Measurements from ENCODE around the gene RNF115.

- TF ChIP-seq CTCF (IDR thresholded peaks at IDR 0.05; ENCODE audit: control extremely low read depth in 1 of 3, insufficient read depth in 1 of 3, low read depth in 1 of 3, low read length in 3 of 3), result no peak
- TF ChIP-seq GTF2F1 (IDR thresholded peaks at IDR 0.05; ENCODE audit: borderline replicate concordance, low read depth, low read length), result no peak
- no peak for TF ChIP-seq YY1 (IDR thresholded peaks at IDR 0.05; ENCODE audit: low read depth, low read length)
- no peak for TF ChIP-seq SRF (IDR thresholded peaks at IDR 0.05; ENCODE audit: low read depth, low read length)
- TF ChIP-seq, protein P1, sequence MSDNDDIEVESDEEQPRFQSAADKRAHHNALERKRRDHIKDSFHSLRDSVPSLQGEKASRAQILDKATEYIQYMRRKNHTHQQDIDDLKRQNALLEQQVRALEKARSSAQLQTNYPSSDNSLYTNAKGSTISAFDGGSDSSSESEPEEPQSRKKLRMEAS (IDR thresholded peaks at IDR 0.05), result no peak
- TF ChIP-seq SIN3A (conservative IDR thresholded peaks at IDR 0.05 in 1 of 2, IDR thresholded peaks at IDR 0.05 in 1 of 2; ENCODE audit: low read depth in 1 of 2, low read length in 2 of 2), result no peak
- TF ChIP-seq TBP (IDR thresholded peaks at IDR 0.05; ENCODE audit: low read depth, low read length), result no peak
- TF ChIP-seq HDAC2 (IDR thresholded peaks at IDR 0.05; ENCODE audit: borderline replicate concordance in 1 of 2, low read depth in 2 of 2, low read length in 2 of 2), result no peak
- TF ChIP-seq RBBP5 (IDR thresholded peaks at IDR 0.05; ENCODE audit: borderline replicate concordance, low read depth, low read length), result no peak
- no peak for TF ChIP-seq EP300 (IDR thresholded peaks at IDR 0.05; ENCODE audit: borderline replicate concordance in 1 of 2, low read depth in 2 of 2, low read length in 2 of 2)
- no peak for TF ChIP-seq CREB1 (IDR thresholded peaks at IDR 0.05)
Observed at GRCh38 chr1:145806408-145806807, 17.5 kb downstream of the RNF115 start.

Measured in H1 (cell line).